Tibial nerve (tissue), 4 donors: ENCODE results near the gene TTC39A. TPM values are rescaled to one million over a fixed set of nuclear protein-coding genes. Genes with fewer than 3 reads are reported as not detected.

Experiments
- DNase-seq, 2 donors: peaks; one replicate each; pipeline ENCODE4 v3.0.0-alpha.2; 2019; ENCODE audit warnings: low spot score in 2 of 2
- H3K27ac ChIP-seq, 4 donors: fragments of 200-600 bp; sonication (generic) in 3 of 4; one replicate each; pipeline ENCODE4 v1.5.1; 2017 to 2019; ENCODE audit warnings: mild to moderate bottlenecking in 1 of 4
- H3K27me3 ChIP-seq, 2 donors: fragments of 200-600 bp; sonication (generic) in 1 of 2; one replicate each; pipeline versions ENCODE4 v1.5.1 to v1.6.0; 2017 to 2019
- H3K36me3 ChIP-seq, 3 donors: fragments of 200-600 bp; sonication (generic); one replicate each; pipeline ENCODE4 v1.5.1; 2018 to 2019
- H3K4me1 ChIP-seq, 4 donors: fragments of 200-600 bp; sonication (generic) in 3 of 4; one replicate each; pipeline ENCODE4 v1.5.1; 2017 to 2019
- H3K4me3 ChIP-seq, 4 donors: fragments of 200-600 bp; sonication (generic) in 3 of 4; one replicate each; pipeline ENCODE4 v1.5.1; 2017 to 2019; ENCODE audit warnings: mild to moderate bottlenecking in 1 of 4, moderate library complexity in 1 of 4
- H3K9me3 ChIP-seq, 4 donors: fragments of 200-600 bp; sonication (generic) in 3 of 4; one replicate each; pipeline ENCODE4 v1.5.1; 2017 to 2019
- CTCF ChIP-seq, 5 experiments: fragments of 200-600 bp in 3 of 5; fragments of 450-650 bp in 2 of 5; sonication (generic) in 3 of 5; IDR thresholded peaks; one replicate each; pipeline ENCODE4 v1.5.1; 2016 to 2019; ENCODE audit warnings: antibody characterized with exemption in 5 of 5, mild to moderate bottlenecking in 3 of 5, moderate library complexity in 2 of 5
- EP300 ChIP-seq, 2 donors: sonication (generic); formaldehyde crosslinking; IDR thresholded peaks; one replicate each; pipeline ENCODE4 v1.6.1; 2017; ENCODE audit warnings: antibody characterized with exemption in 2 of 2, mild to moderate bottlenecking in 1 of 2
- POLR2A ChIP-seq, 2 donors: fragments of 450-650 bp; IDR thresholded peaks; one replicate each; pipeline ENCODE4 v1.6.1; 2017; ENCODE audit warnings: antibody characterized with exemption in 2 of 2, mild to moderate bottlenecking in 2 of 2, moderate library complexity in 2 of 2
- WGBS, 2 donors: methylation state at CpG; one replicate each; pipeline ENCODE4 v1.1.5; 2018; 5-methylcytosine and 5-hydroxymethylcytosine counted together
- total RNA-seq, 4 donors: library from RNA; depleted of rRNA; stranded (reverse); fragments of >200 nt; gene quantifications; one replicate each; pipeline ENCODE4 v1.1.0, GENCODE V29; 2016

TTC39A gene
- total RNA-seq, 4 donors from 2014 or later, result 0.20 to 2.4 (median 0.84) TPM; not detected in 1

- Histone ChIP-seq H3K27me3 (no peaks in the 10 kb centered on the region), H3K36me3 (peaks cover 0 to 64% (median 6%) of the 10 kb centered on the region in 3 donors), H3K4me3 (no peak overlapping the region), H3K27ac (no peak overlapping the region), H3K4me1 (peaks cover 0 to 3% (median 0%) of the 10 kb centered on the region in 4 donors), H3K9me3 (no peaks in the 10 kb centered on the region)
- DNase-seq, result no peak
- 100% methylated on average over 1 of the region's 1 CpG for WGBS, 2 donors
- TF ChIP-seq POLR2A (IDR thresholded peaks at IDR 0.05), result no peak
- TF ChIP-seq EP300 (IDR thresholded peaks at IDR 0.05), result no peak
- TF ChIP-seq CTCF (IDR thresholded peaks at IDR 0.05), result no peak
Observed at GRCh38 chr1:51365774-51366173, 35.4 kb upstream of the TTC39A start.

DNA sequence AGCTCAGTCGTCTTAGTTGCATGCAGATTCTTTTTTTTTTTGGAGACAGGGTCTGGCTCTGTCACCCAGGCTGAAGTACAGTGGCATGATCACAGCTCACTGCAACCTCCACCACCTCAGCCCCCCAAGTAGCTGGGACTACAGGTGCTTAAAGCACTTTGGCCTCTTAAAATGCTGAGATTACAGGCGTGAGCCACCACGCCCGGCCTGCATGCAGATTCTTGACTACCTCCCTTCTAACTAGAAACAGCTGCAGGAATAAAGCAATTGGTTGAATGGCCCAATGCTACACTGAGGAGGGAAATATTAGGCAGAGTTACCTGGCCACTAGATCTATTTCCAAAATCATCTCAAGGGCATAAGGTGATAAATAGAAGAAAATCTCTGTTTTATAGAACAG is 29.5 kb upstream of the TTC39A start:
- Histone ChIP-seq H3K4me1 (peaks cover 0 to 3% (median 0%) of the 10 kb centered on the region in 4 donors), H3K4me3 (no peak overlapping the region), H3K27me3 (no peaks in the 10 kb centered on the region), H3K36me3 (peaks cover 0 to 80% (median 3%) of the 10 kb centered on the region in 3 donors), H3K9me3 (no peaks in the 10 kb centered on the region), H3K27ac (no peak overlapping the region)
- WGBS, 2 donors, result 81 to 85% methylated on average over 4 of the region's 4 CpGs
- DNase-seq, result no peak
- TF ChIP-seq POLR2A (IDR thresholded peaks at IDR 0.05) (no peak), CTCF (IDR thresholded peaks at IDR 0.05) (no peak), EP300 (IDR thresholded peaks at IDR 0.05) (no peak)

DNA sequence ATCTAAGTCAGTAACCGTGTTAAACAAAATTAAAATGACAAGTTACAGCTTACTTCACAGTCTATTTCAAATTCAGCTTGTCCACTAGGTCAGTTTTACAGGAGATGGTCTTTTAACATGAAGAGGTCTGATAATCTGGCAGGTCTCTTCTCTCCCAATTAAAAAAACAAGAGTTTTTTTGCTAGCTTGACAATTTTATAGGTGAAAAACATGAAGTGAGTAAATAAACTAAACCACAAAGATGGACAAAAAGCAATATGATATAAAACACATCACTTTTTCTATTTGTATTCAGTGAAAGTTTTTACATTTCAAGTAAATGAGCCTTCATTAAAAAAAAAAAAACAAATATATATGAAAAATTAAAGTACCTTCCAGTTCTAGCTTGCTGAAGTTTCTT is 25.0 kb upstream of the TTC39A start:
- WGBS, 2 donors, result 93 to 100% methylated on average over 1 of the region's 1 CpG
- H3K27me3 ChIP-seq, result no peaks in the 10 kb centered on the region
- peaks cover 0 to 64% (median 0%) of the 10 kb centered on the region in 3 donors for H3K36me3 ChIP-seq
- DNase-seq, result no peak
- no peak overlapping the region for H3K27ac ChIP-seq
- no peaks in the 10 kb centered on the region for H3K9me3 ChIP-seq
- H3K4me3 ChIP-seq, result no peak overlapping the region
- no peaks in the 10 kb centered on the region for H3K4me1 ChIP-seq
- no peak for TF ChIP-seq EP300 (IDR thresholded peaks at IDR 0.05)
- no peak for TF ChIP-seq CTCF (IDR thresholded peaks at IDR 0.05)
- TF ChIP-seq POLR2A (IDR thresholded peaks at IDR 0.05), result no peak

- 78 to 79% methylated on average over 3 of the region's 3 CpGs for WGBS, 2 donors
- no peaks in the 10 kb centered on the region for H3K9me3 ChIP-seq
- H3K27ac ChIP-seq, result no peak overlapping the region
- TF ChIP-seq EP300 (IDR thresholded peaks at IDR 0.05) (no peak), CTCF (IDR thresholded peaks at IDR 0.05) (no peak), POLR2A (IDR thresholded peaks at IDR 0.05) (no peak)
- H3K4me3 ChIP-seq, result no peak overlapping the region
- H3K4me1 ChIP-seq, result no peaks in the 10 kb centered on the region
- peaks cover 0 to 54% (median 0%) of the 10 kb centered on the region in 3 donors for H3K36me3 ChIP-seq
- DNase-seq, result no peak
- no peaks in the 10 kb centered on the region for H3K27me3 ChIP-seq
Observed at GRCh38 chr1:51354416-51354815, 24.1 kb upstream of the TTC39A start.

- Histone ChIP-seq H3K36me3 (peaks cover 0 to 44% (median 0%) of the 10 kb centered on the region in 3 donors), H3K4me3 (no peak overlapping the region), H3K9me3 (no peaks in the 10 kb centered on the region), H3K27ac (no peak overlapping the region), H3K4me1 (no peaks in the 10 kb centered on the region), H3K27me3 (no peaks in the 10 kb centered on the region)
- DNase-seq, result no peak
- 86 to 88% methylated on average over 1 of the region's 1 CpG for WGBS, 2 donors
- TF ChIP-seq EP300 (IDR thresholded peaks at IDR 0.05) (no peak), POLR2A (IDR thresholded peaks at IDR 0.05) (no peak), CTCF (IDR thresholded peaks at IDR 0.05) (no peak)
Observed at GRCh38 chr1:51351907-51352306, 21.5 kb upstream of the TTC39A start.
